HepG2 (cell line): ENCODE results near the gene PRPSAP1. TPM values are rescaled to one million over a fixed set of nuclear protein-coding genes. Genes with fewer than 3 reads are reported as not detected.

Experiments used
- FOXC1 ChIP-seq: sonication (generic); formaldehyde crosslinking; IDR thresholded peaks from 2 replicates; pipeline ENCODE4 v1.8.0; 2022; ENCODE audit warnings: mild to moderate bottlenecking, missing genetic modification reagents, borderline replicate concordance
- GABPB1 ChIP-seq: IDR thresholded peaks from 2 replicates; pipeline ENCODE4 v1.6.1; 2016; ENCODE audit warnings: mild to moderate bottlenecking, missing genetic modification reagents, moderate library complexity, missing compliant biosample characterization
- HNRNPL ChIP-seq: fragments of 200-400 bp; formaldehyde crosslinking; IDR thresholded peaks from 2 replicates; pipeline ENCODE4 v1.6.1; 2017; ENCODE audit warnings: mild to moderate bottlenecking, low read depth, low read length
- KAT2B ChIP-seq: fragments of 150-350 bp; IDR thresholded peaks from 2 replicates; pipeline ENCODE4 v1.6.1; 2014; ENCODE audit warnings: low read depth, low read length, borderline replicate concordance
- KDM4B ChIP-seq: sonication (generic); formaldehyde crosslinking; IDR thresholded peaks from 2 replicates; pipeline ENCODE4 v1.4.0; 2020; ENCODE audit warnings: missing genetic modification reagents
- KLF13 ChIP-seq: sonication (generic); formaldehyde crosslinking; IDR thresholded peaks from 2 replicates; pipeline ENCODE4 v1.4.0; 2020; ENCODE audit warnings: mild to moderate bottlenecking, missing genetic modification reagents
- KMT2A ChIP-seq: sonication (generic); formaldehyde crosslinking; IDR thresholded peaks from 2 replicates; pipeline ENCODE4 v1.4.0; 2020; ENCODE audit warnings: missing genetic modification reagents
- REL ChIP-seq: sonication (generic); formaldehyde crosslinking; conservative IDR thresholded peaks from 2 replicates; pipeline ENCODE4 v1.8.0; 2022; ENCODE audit warnings: mild to moderate bottlenecking, missing genetic modification reagents, moderate library complexity
- RFX5 ChIP-seq: IDR thresholded peaks from 2 replicates; pipeline ENCODE4 v1.6.1; 2011; ENCODE audit warnings: low read depth, low read length, improper control_type of control experiment
- STAT5B ChIP-seq: sonication (generic); formaldehyde crosslinking; IDR thresholded peaks from 2 replicates; pipeline ENCODE4 v1.4.0; 2020; ENCODE audit warnings: missing genetic modification reagents
- TAF15 ChIP-seq: fragments of 200-400 bp; formaldehyde crosslinking; IDR thresholded peaks from one replicate; pipeline ENCODE4 v1.6.1; 2018; ENCODE audit warnings: mild to moderate bottlenecking, low read depth, low read length; ENCODE audit not compliant: poor library complexity, severe bottlenecking
- ZNF569 ChIP-seq: sonication (generic); formaldehyde crosslinking; IDR thresholded peaks from 2 replicates; pipeline ENCODE4 v1.5.0; 2020; ENCODE audit warnings: mild to moderate bottlenecking, missing genetic modification reagents, moderate library complexity, borderline replicate concordance
- ZNF878 ChIP-seq: sonication (generic); formaldehyde crosslinking; IDR thresholded peaks from 2 replicates; pipeline ENCODE4 v1.8.1; 2023; ENCODE audit warnings: mild to moderate bottlenecking, missing genetic modification reagents, moderate library complexity
- polyA plus RNA-seq, 8 experiments: library from polyadenylated mRNA; depleted of rRNA in 3 of 8; stranded (reverse) in 7 of 8; unstranded in 1 of 8; fragments of >200 nt; fragmentation: Illumina TruSeq in 4 of 8; extraction: Trizol in 4 of 8; gene quantifications; 2 replicates each; pipeline versions ENCODE4 v1.2.1 to v1.2.3, GENCODE V29; 2011 to 2016; ENCODE audit warnings: low read depth in 4 of 8, missing spikeins in 1 of 8, mixed read lengths in 1 of 8; ENCODE audit not compliant: insufficient read depth in 1 of 8
- total RNA-seq, 5 experiments: library from RNA; depleted of rRNA; stranded (reverse); fragments of >200 nt; fragmentation: Illumina TruSeq; extraction: Trizol; gene quantifications; 2 replicates each; pipeline ENCODE4 v1.2.3, GENCODE V29; 2016; ENCODE audit warnings: low read depth in 1 of 5
- TF ChIP-seq, protein P1 (sequence below): sonication (generic); formaldehyde crosslinking; IDR thresholded peaks from 2 replicates; pipeline ENCODE4 v1.4.0; 2020; ENCODE audit warnings: low read depth, mild to moderate bottlenecking, missing genetic modification reagents
- TF ChIP-seq, protein P2 (sequence below): sonication (generic); formaldehyde crosslinking; IDR thresholded peaks from 2 replicates; pipeline ENCODE4 v1.4.0; 2020; ENCODE audit warnings: mild to moderate bottlenecking, missing genetic modification reagents
- TF ChIP-seq, protein P3 (sequence below): sonication (generic); formaldehyde crosslinking; IDR thresholded peaks from 2 replicates; pipeline ENCODE4 v1.4.0; 2020; ENCODE audit warnings: missing genetic modification reagents, borderline replicate concordance
- TF ChIP-seq, protein P4 (sequence below): sonication (generic); formaldehyde crosslinking; IDR thresholded peaks from 2 replicates; pipeline ENCODE4 v1.4.0; 2020; ENCODE audit warnings: missing genetic modification reagents, low read depth, mild to moderate bottlenecking, borderline replicate concordance
- TF ChIP-seq, protein P5 (sequence below): sonication (generic); formaldehyde crosslinking; IDR thresholded peaks from 2 replicates; pipeline ENCODE4 v1.4.0; 2020; ENCODE audit warnings: missing genetic modification reagents
- TF ChIP-seq, protein P6 (sequence below): sonication (generic); formaldehyde crosslinking; IDR thresholded peaks from 2 replicates; pipeline ENCODE4 v1.5.0; 2020; ENCODE audit warnings: mild to moderate bottlenecking, missing genetic modification reagents, moderate library complexity

The PRPSAP1 gene
- total and polyA plus RNA-seq, 2 of the 13 experiments (the other 11 are each of a cell fraction or from before 2014, with no cell fraction given): 91.1 to 314 TPM

DNA sequence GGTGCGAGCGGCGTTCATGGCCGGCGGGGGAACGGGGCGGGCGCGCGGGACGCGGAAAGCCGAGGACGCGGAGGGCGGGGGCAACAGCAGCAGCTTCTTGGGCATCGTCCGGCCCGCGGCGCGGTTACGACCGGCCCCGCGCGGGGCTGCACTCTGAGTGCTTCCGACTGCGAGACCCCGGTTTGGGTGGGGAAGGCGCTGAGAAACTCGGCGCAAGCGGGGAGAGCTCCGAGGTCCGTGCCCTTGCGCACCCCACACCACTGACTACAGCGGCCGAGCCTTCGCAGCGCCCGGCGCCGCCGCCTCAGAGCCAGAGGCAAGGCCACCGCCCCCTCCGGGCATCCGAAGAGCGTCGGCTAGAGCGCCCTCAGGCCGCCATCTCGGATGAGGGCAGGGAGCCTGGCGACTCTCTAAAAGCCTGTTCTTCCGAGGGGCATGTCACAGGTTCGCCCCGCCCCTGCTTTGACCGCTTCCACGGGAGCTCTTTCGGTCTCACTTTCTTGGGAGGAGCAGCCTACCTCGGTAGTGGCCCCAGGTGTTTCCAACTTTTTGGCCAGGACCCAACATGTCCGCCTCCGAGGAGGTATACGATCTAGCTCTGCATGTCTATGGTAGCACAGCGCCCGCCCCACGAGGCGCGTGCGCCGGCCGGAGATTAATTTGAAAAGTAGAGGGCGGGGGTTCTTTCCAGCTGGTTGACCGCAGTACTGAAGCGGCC, at the start of gene PRPSAP1 (continued):
- TF ChIP-seq KDM4B (CRISPR knock-in tag): peak; percentile 81; the same call in 1 of the 2 replicates
- peak; percentile 93 for TF ChIP-seq GABPB1 (CRISPR knock-in tag)
- TF ChIP-seq, protein P1, sequence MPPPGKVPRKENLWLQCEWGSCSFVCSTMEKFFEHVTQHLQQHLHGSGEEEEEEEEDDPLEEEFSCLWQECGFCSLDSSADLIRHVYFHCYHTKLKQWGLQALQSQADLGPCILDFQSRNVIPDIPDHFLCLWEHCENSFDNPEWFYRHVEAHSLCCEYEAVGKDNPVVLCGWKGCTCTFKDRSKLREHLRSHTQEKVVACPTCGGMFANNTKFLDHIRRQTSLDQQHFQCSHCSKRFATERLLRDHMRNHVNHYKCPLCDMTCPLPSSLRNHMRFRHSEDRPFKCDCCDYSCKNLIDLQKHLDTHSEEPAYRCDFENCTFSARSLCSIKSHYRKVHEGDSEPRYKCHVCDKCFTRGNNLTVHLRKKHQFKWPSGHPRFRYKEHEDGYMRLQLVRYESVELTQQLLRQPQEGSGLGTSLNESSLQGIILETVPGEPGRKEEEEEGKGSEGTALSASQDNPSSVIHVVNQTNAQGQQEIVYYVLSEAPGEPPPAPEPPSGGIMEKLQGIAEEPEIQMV (CRISPR knock-in tag): peak; percentile 79; the same call in 1 of the 2 replicates
- TF ChIP-seq, protein P2, sequence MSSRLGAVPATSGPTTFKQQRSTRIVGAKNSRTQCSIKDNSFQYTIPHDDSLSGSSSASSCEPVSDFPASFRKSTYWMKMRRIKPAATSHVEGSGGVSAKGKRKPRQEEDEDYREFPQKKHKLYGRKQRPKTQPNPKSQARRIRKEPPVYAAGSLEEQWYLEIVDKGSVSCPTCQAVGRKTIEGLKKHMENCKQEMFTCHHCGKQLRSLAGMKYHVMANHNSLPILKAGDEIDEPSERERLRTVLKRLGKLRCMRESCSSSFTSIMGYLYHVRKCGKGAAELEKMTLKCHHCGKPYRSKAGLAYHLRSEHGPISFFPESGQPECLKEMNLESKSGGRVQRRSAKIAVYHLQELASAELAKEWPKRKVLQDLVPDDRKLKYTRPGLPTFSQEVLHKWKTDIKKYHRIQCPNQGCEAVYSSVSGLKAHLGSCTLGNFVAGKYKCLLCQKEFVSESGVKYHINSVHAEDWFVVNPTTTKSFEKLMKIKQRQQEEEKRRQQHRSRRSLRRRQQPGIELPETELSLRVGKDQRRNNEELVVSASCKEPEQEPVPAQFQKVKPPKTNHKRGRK (CRISPR knock-in tag): 0 out of 2 replicates have a peak, but pooled peaks have one; percentile 2
- no peak; the same call in 1 of the 2 replicates for TF ChIP-seq ZNF569
- peak; percentile 93; the same call in 1 of the 2 replicates for TF ChIP-seq KLF13 (CRISPR knock-in tag)
- no peak for TF ChIP-seq RFX5
- TF ChIP-seq, protein P3, sequence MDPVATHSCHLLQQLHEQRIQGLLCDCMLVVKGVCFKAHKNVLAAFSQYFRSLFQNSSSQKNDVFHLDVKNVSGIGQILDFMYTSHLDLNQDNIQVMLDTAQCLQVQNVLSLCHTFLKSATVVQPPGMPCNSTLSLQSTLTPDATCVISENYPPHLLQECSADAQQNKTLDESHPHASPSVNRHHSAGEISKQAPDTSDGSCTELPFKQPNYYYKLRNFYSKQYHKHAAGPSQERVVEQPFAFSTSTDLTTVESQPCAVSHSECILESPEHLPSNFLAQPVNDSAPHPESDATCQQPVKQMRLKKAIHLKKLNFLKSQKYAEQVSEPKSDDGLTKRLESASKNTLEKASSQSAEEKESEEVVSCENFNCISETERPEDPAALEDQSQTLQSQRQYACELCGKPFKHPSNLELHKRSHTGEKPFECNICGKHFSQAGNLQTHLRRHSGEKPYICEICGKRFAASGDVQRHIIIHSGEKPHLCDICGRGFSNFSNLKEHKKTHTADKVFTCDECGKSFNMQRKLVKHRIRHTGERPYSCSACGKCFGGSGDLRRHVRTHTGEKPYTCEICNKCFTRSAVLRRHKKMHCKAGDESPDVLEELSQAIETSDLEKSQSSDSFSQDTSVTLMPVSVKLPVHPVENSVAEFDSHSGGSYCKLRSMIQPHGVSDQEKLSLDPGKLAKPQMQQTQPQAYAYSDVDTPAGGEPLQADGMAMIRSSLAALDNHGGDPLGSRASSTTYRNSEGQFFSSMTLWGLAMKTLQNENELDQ (CRISPR knock-in tag): peak; percentile 36; the same call in 1 of the 2 replicates
- no peak for TF ChIP-seq KAT2B
- TF ChIP-seq ZNF878 (CRISPR knock-in tag): peak; percentile 93
- TF ChIP-seq HNRNPL: peak; percentile 70; the same call in 1 of the 2 replicates
- TF ChIP-seq, protein P4, sequence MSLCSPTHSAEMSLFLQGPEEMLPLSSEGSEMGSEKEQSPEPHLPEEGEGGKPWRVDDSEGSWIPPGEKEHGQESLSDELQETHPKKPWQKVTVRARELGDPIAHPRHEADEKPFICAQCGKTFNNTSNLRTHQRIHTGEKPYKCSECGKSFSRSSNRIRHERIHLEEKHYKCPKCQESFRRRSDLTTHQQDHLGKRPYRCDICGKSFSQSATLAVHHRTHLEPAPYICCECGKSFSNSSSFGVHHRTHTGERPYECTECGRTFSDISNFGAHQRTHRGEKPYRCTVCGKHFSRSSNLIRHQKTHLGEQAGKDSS: peak; percentile 80; the same call in 1 of the 2 replicates
- 0 out of 2 replicates have a peak, but pooled peaks have one; percentile 34 for TF ChIP-seq REL (CRISPR knock-in tag)
- TF ChIP-seq FOXC1 (CRISPR knock-in tag): peak; percentile 94
- TF ChIP-seq, protein P5, sequence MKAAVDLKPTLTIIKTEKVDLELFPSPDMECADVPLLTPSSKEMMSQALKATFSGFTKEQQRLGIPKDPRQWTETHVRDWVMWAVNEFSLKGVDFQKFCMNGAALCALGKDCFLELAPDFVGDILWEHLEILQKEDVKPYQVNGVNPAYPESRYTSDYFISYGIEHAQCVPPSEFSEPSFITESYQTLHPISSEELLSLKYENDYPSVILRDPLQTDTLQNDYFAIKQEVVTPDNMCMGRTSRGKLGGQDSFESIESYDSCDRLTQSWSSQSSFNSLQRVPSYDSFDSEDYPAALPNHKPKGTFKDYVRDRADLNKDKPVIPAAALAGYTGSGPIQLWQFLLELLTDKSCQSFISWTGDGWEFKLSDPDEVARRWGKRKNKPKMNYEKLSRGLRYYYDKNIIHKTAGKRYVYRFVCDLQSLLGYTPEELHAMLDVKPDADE (CRISPR knock-in tag): no peak
- TF ChIP-seq, protein P6, sequence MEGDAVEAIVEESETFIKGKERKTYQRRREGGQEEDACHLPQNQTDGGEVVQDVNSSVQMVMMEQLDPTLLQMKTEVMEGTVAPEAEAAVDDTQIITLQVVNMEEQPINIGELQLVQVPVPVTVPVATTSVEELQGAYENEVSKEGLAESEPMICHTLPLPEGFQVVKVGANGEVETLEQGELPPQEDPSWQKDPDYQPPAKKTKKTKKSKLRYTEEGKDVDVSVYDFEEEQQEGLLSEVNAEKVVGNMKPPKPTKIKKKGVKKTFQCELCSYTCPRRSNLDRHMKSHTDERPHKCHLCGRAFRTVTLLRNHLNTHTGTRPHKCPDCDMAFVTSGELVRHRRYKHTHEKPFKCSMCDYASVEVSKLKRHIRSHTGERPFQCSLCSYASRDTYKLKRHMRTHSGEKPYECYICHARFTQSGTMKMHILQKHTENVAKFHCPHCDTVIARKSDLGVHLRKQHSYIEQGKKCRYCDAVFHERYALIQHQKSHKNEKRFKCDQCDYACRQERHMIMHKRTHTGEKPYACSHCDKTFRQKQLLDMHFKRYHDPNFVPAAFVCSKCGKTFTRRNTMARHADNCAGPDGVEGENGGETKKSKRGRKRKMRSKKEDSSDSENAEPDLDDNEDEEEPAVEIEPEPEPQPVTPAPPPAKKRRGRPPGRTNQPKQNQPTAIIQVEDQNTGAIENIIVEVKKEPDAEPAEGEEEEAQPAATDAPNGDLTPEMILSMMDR (CRISPR knock-in tag): peak; percentile 51
- TF ChIP-seq STAT5B (CRISPR knock-in tag): peak; percentile 48; the same call in 1 of the 2 replicates
- TF ChIP-seq KMT2A (CRISPR knock-in tag): peak; percentile 92
- no peak for TF ChIP-seq TAF15
